GM19452 (cell line): ENCODE measurements around the gene GABRD.

Source experiments
- ATAC-seq: cut with Tn5 transposase; IDR thresholded peaks from one replicate; pipeline ENCODE4 v1.9.1; 2021; ENCODE audit not compliant: unreplicated experiment

Gene GABRD

GRCh38 chr1:1985375-1986050, 33.6 kb upstream of the GABRD start:
- no peak for ATAC-seq

GRCh38 chr1:1986451-1987141, 32.5 kb upstream of the GABRD start:
- ATAC-seq = no peak

GRCh38 chr1:1987142-1987510, 32.0 kb upstream of the GABRD start:
- ATAC-seq = no peak

- no peak for ATAC-seq
Measured at GRCh38 chr1:1988061-1988945, 30.8 kb upstream of the GABRD start.

GRCh38 chr1:1989102-1989542, 30.0 kb upstream of the GABRD start:
- no peak for ATAC-seq

- ATAC-seq = no peak
Measured at GRCh38 chr1:1989789-1990188, 29.4 kb upstream of the GABRD start.

- ATAC-seq = no peak
Measured at GRCh38 chr1:1990222-1990621, 28.9 kb upstream of the GABRD start.

- no peak for ATAC-seq
Measured at GRCh38 chr1:1994536-1994935, 24.6 kb upstream of the GABRD start.

GRCh38 chr1:1996207-1996651, 22.9 kb upstream of the GABRD start:
- ATAC-seq = no peak

GRCh38 chr1:1997576-1997975, 21.6 kb upstream of the GABRD start:
- ATAC-seq = no peak

- no peak for ATAC-seq
Measured at GRCh38 chr1:2000432-2000831, 18.7 kb upstream of the GABRD start.

GRCh38 chr1:2000850-2001249, 18.3 kb upstream of the GABRD start:
- ATAC-seq = no peak

GRCh38 chr1:2001773-2002411, 17.3 kb upstream of the GABRD start:
- ATAC-seq = no peak

- ATAC-seq = no peak
Measured at GRCh38 chr1:2003541-2004131, 15.5 kb upstream of the GABRD start, which contains the start of gene CFAP74. TSS of gene CFAP74 (minus strand) at chr1:2003786. CDS start at chr1:1990956, 12,830 bp downstream.

- ATAC-seq = no peak
Measured at GRCh38 chr1:2004856-2005255, 14.3 kb upstream of the GABRD start.

GRCh38 chr1:2009101-2010053, 9.8 kb upstream of the GABRD start:
- no peak for ATAC-seq

- ATAC-seq = no peak
Measured at GRCh38 chr1:2014181-2014580, 5.0 kb upstream of the GABRD start.

- ATAC-seq = no peak
Measured at GRCh38 chr1:2014741-2015735, 4.1 kb upstream of the GABRD start.
